AG08395 (cell line): Measurements from ENCODE around the gene MADD.

ENCODE experiments used
- DNase-seq: peaks from one replicate; pipeline ENCODE4 v3.0.0; 2012; ENCODE audit warnings: mixed read lengths, low spot score

The MADD gene

GRCh38 chr11:47253660-47254059 is 16.3 kb upstream of the MADD start:
- DNase-seq: no peak

DNA sequence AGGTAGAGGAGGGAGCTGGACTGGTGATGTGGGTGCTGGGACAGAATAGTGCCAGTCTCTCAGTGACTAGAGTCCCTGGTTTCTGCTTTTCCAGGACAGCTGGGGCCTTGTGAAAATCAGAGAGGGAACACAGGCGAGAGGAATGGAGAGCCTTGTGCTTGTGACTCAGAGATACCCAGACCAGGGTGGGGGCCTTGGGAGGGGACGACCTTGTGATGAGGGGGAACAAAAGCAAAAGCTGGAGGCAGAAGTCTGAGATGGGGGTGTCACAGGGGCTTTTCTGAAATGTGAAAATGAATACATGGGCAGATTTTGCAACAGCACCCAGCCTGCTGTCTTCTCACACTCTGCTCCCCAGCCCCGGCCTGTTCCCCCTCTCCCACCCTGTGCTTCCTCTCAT is 15.5 kb upstream of the MADD start:
- no peak for DNase-seq

GRCh38 chr11:47256374-47256773 is 13.6 kb upstream of the MADD start:
- no peak for DNase-seq

DNA sequence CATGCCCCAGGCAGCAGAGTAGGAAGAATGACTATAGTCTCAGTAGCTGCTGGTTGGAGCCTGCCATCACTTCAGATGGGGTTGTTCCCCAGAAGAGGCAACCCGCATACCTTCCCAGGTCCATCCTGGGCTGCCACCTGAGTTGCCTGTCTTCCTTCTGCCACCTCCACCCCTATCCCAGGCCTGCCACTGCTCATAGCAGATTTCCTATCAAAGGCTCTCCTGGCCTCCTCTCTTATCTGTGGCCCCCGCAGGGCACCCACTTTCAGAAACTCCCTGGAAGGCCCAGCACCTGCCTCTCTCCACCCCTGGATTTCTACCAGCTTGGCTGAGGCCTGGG is 12.8 kb upstream of the MADD start:
- no peak for DNase-seq

DNA sequence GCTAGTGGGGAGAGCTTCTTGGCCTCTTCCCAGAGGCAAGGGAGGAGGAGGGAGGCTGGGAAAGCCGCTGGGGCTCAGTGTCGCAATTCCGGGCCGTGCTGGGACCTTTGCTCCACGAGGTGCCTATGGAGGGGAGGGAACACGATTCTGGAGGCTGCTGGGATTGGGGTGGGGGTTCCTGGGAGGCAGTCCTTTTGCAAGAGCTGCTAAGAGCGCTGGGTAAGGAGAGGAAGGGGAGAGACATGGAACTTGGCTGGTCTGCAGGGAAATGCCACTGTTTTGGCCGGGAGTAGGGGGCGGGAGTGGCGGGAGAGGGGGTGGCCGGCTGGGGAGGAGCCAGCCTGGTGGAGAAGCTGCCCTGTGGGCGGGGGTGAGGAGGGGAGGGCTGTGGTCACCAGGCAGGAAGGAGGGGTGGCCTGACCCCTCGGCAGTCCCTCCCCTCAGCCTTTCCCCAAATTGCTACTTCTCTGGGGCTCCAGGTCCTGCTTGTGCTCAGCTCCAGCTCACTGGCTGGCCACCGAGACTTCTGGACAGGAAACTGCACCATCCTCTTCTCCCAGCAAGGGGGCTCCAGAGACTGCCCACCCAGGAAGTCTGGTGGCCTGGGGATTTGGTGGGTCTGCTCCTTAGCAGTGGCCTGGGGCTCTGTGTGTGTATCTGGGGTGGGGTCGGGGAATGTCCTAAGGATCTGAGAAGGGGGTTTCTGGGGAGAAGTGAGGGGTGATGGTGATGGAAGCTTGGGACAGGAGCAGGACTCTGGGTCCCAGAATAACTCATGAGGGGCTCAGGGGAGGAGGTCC is 12.2 kb upstream of the MADD start, which contains the start of gene NR1H3:
TSS of gene NR1H3 (plus strand) at position 480 of the 800 bp plus-strand sequence. CDS start 1,221 bp downstream, outside the sequence.
- peak; percentile 65 for DNase-seq

- no peak for DNase-seq
Observed at GRCh38 chr11:47258317-47258902, 11.5 kb upstream of the MADD start.

- DNase-seq: peak; percentile 39
Observed at GRCh38 chr11:47259232-47259977, 10.5 kb upstream of the MADD start.

DNA sequence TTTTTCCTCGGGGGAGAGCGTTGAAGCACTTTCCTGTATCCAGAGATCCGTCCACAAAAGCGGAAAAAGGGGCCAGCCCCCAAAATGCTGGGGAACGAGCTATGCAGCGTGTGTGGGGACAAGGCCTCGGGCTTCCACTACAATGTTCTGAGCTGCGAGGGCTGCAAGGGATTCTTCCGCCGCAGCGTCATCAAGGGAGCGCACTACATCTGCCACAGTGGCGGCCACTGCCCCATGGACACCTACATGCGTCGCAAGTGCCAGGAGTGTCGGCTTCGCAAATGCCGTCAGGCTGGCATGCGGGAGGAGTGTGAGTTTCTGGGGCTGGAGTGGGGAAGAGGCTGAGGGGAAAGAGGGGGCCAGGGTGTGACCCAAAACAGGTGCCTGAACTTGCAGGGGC is 9.6 kb upstream of the MADD start:
- no peak for DNase-seq

GRCh38 chr11:47261291-47261800 is 8.6 kb upstream of the MADD start:
- no peak for DNase-seq

GRCh38 chr11:47264119-47264518 is 5.8 kb upstream of the MADD start:
- no peak for DNase-seq

DNA sequence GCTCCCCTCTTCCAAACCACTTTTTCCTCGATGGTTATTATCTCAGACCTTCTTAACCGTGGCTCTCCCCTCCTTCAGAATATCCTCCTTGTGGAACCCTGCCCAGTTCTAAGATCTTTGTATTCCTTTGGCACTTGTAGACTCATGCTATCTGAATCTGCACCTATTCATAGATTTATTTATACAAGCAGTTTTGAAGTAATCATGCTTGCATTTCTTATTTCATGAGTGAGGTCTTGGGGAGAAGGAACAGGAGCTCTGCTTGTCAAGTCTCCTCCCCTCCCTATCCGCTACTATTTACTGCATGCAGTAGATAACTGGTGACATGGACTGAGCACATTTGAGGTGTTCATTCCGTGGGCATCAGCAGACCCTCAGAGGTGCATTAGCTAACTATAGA is 5.4 kb upstream of the MADD start:
- no peak for DNase-seq

GRCh38 chr11:47267876-47268275 is 2.1 kb upstream of the MADD start:
- no peak for DNase-seq

DNA sequence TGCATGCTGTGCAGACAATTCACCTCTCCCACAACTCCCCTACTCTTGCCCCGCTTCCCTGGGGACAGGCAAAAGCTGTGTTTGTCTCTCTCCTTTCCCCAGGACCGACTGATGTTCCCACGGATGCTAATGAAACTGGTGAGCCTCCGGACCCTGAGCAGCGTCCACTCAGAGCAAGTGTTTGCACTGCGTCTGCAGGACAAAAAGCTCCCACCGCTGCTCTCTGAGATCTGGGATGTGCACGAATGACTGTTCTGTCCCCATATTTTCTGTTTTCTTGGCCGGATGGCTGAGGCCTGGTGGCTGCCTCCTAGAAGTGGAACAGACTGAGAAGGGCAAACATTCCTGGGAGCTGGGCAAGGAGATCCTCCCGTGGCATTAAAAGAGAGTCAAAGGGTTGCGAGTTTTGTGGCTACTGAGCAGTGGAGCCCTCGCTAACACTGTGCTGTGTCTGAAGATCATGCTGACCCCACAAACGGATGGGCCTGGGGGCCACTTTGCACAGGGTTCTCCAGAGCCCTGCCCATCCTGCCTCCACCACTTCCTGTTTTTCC is 1.4 kb upstream of the MADD start:
- no peak for DNase-seq

DNA sequence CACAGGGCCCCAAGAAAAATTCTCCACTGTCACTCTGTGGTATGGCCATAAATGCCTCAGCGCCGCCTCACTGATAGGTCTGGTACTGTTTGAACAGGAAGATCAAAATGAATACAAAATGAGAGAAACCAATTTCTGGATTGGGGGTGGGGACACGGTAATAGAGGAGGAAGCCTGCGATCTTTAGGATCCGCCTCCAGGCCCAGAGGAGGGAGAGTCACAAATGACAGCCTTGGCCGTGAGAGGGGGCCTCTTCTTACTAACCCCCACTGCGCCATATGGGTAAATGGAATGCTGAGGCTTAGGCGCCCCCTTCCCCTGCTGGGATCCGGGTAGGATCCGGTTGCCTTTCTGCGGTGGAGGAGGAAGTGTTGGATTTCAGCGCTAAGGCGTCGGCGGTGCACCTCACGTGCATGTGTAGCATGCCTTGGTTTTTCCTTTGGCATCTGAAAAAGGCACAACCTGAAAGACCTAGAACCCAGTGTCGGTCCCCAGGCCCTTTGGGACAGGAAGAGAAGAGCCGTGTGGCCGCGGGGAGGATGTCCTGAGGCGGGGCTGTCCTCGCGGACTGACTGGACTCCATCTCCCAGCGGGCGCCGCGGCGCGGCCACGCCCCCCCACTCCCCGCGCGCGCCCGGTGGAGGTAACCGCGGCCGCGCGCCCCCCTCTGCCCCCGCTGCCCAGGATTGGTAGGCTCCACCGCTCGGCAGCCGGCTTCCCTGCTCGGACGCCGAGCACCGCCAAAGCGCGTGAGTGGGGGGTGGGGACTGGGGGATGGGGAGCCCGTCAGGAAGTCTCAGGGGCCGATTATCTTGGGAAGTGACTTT is 718 bp upstream of the MADD start:
- peak; percentile 94 for DNase-seq

DNA sequence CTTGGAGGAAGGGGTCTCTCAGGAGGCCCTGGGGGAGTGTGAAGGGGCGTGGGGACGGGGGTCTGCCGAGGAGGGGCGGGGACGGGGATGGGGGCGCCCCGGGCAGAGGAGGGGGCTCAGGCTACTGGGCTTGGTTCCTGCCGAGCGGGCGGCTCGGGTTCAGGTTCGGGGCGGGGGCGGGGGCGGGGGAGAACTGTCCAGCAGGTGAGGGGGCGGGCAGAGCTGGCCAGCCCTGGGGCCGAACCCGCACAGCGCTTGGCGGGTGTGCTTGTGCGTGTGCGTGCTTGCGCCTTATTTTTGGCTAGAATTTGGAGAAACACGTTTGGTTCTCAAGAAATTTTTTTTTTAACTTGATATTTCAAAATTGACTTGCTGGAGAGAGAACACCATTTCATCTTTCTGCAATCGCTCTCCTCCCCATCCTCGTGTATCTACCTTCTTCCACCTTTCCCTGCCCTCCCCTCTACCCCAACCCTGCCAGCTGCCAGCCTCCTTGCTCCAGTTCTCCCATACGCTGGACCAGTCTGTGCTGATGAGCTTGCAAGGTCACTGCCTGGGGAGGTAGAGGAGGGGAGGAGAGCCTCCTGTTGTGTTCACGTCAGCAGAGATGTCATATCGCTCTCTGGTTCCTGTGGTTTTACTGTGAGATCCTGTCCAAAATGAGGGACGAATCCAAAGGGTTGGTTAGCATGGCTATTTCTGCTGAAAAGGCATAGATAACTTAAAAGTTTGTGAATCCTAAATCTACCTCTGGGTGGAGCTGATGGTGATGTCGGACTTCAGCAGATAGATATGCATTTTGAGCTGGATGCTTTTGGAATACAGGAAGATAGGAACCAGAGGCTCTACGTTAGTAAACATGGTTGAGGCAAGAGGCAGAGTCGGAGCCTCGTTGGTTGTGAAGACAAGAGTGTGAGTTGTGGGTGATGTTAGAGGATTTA is 668 bp downstream of the MADD start:
- DNase-seq: peak; percentile 40

GRCh38 chr11:47271328-47271727 is 1.4 kb downstream of the MADD start:
- DNase-seq: no peak

DNA sequence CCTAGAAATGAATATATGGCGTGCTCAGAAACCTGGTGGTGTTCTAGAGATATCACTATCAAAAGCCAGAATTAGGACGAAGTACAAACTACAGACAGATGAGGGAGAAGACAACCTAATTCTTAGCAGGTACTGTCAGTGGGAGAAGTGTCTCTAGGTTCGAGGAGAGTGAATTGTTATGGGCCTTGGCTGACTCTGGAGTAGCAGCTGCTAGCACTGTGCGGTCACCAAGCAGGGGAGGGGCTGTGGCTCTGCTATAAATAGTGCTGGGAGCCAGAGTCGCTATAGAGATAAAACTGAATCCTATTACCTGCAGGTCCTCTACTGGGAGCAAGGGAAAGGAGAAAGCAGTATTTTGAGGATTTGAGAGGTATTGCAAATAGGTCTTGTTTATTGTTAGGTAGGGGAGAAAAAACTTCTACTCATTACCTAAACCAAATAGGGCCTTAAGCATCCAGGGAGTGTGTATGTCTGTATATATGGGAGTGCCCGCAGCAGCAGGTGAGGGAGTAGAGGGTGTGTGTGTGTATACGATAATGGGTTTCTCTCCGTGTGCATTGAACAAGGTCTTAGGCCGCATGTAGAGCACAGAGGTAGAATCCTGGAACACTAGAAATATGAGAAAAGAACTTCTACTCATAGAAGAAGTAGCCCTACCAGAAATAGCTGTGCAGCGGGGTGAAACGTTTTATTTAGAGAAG is 2.2 kb downstream of the MADD start:
- DNase-seq: no peak

DNA sequence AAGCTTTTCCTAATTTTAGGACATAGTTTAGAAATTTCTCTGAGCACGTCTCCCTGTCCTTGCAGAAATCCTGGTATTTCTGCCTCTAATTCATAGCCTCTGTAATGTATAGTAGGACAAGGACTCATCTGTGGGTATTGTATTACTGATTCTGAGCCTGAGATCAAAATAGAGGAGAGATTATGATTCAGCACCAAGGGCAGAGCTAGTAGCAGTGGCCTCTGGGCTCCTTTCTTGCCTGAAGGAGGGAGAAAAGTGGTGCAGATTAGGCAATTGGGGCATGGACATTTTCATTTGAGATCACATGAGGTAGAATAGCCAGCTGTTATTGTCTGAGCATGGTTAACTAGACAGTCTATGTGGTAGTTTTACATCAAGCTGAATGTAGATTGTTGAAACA is 2.8 kb downstream of the MADD start:
- peak; percentile 25 for DNase-seq

GRCh38 chr11:47274495-47275235 is 4.7 kb downstream of the MADD start:
- no peak for DNase-seq
